ENCODE measurements around the gene CDC5L.

Gene CDC5L

DNA sequence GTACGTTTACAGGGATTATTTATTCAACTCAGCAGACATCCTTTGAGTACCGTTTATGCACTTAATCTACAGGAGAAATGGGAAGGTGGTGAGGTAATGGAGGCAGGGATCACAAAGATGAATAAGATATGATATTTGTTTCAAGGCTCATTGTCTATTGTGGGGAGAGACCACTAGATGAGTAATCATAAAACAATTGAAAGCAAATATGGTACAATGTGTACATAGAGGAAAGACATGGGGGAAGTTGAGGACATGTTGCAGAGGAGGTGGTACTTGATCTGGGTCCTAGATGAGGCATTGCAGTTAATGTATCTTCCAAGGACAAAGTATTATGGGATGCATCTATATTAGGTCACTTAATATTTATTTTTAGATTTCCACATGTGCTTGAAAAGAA lies 13.7 kb upstream of the CDC5L start:
- no peak for DNase-seq (ENCODE audit: low spot score)

DNA sequence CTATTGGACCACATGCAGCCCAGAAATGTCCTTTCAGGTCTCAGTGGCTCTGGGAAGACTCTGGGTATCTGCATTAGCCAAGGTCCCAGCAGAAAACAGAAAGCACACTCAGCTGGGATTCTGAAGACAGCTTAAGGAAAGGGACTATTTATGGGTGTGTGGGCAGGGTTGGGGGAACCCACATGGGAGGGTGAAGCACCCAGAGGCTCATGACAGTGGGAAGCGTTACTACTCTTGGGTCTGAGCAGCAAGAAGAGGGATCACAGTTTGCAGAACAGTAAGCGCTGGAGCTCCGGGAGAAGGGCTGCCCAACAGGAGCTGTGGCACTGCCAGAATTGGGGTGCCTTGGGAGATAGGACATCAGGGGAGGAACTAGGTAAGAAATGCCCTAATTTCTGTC lies 12.4 kb upstream of the CDC5L start:
- DNase-seq (ENCODE audit: low spot score): no peak

DNA sequence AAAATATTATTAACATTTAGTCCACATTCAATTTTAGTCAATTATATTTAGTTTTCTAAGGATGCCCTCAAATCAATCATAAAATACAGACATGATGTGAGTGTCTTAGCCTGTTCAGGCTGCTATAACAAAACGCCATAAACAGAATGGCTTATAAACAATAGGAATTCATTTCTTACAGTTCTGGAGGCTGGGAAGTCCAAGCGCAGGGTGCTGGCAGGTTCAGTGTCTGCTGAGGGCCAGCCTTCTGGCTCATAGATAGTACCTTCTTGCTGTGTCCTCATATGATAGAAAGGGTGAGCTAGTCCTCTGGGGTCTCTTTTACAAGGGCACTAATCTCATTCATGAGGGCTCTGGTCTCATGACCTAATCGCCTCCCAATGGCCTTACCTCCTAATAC lies 10.0 kb upstream of the CDC5L start:
- DNase-seq (ENCODE audit: low spot score): no peak

- no peak for DNase-seq (ENCODE audit: low spot score)
Observed at GRCh38 chr6:44377971-44378370, 9.5 kb upstream of the CDC5L start.

GRCh38 chr6:44381739-44382138 lies 5.8 kb upstream of the CDC5L start:
- no peak for DNase-seq (ENCODE audit: low spot score)

DNA sequence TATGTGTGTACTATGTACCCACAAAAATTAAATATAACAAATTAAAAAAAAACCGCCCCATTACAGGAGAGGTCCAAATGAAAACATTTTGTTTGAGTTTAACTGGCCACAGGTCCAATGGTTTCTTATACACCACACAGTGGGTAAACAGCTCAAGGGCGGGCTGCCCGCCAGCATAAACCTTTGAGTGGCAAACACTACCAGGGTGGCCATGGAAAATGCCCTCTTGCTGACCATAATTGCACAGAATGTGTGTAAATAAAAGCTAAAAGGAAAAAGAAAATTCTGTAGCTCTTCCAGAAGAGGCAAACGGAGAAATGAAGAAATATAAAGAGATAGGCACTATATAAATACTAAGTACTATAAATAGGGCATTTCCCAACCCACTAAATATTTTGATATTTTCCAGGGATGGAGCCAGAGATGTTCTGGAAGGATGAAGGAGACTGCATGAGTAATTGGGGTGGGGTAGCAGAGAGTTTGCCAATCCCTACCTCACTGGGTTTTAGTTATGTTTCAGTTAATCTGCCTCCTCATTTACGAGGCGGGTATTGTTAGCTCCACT lies 1.1 kb upstream of the CDC5L start:
- no peak for DNase-seq (ENCODE audit: low spot score)

GRCh38 chr6:44386929-44387345 lies 569 bp upstream of the CDC5L start:
- no peak for DNase-seq (ENCODE audit: low spot score)

DNA sequence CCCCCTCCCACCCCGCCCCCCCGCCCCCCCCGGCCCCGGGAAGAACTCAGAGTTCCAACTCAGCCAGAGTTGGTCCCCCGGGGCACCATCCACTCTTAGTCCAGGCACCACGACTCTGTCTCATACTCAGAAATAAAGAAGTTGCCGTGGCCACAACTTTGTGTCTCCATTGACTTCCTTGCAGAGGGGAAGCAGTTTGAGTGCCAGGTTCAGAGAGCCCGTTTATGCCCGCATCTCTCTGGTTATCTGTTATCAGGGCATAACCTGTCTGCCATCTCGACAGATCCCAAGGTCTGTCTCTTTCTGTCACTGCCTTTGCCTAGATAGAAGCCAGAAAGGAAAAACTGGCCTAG lies 605 bp downstream of the CDC5L start:
- no peak for DNase-seq (ENCODE audit: low spot score)

- no peak for DNase-seq (ENCODE audit: low spot score)
Observed at GRCh38 chr6:44388887-44389286, 1.4 kb downstream of the CDC5L start.

GRCh38 chr6:44390158-44390683 lies 2.7 kb downstream of the CDC5L start:
- DNase-seq (ENCODE audit: low spot score): no peak

GRCh38 chr6:44395501-44395900 lies 8.0 kb downstream of the CDC5L start:
- DNase-seq (ENCODE audit: low spot score): no peak

DNA sequence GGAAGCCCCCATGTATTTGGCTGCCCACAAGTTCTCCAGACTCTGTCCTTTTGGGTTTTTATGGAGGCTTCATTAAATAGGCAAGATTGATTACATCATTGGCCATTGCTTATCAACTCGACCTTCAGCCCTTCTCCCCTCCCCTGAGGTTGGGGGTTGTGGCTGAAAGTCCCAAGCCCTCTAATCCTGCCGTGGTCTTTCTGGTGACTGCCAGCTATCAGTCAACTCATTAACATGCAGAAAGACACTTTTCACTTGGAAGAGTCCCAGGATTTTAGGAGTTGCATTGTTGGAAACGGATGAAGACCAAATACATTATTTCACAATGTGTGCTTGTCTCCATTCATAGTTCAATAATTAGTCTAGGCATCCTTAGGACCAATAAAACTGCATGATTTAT lies 9.5 kb downstream of the CDC5L start:
- DNase-seq (ENCODE audit: low spot score): no peak

GRCh38 chr6:44397424-44398164 lies 10.1 kb downstream of the CDC5L start:
- no peak for DNase-seq (ENCODE audit: low spot score)

DNA sequence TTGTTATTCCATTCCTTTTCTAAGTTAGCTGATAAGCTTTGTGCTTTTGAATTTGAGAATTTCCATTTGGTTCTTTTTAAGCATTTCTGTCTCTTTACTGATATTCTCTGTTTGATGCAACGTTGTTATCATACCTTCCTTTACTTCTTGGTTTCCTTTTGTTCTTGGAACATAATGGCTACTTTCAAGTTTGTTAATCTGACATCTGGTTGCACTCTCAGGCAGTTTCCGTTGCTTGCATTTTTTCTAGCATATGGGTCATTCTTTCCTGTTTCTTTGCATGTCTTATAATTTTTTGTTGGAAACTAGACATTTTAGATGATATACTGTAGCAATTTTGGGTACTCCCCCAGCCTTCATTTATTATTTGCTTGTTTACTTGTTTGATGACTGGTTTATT lies 12.5 kb downstream of the CDC5L start:
- no peak for DNase-seq (ENCODE audit: low spot score)

DNA sequence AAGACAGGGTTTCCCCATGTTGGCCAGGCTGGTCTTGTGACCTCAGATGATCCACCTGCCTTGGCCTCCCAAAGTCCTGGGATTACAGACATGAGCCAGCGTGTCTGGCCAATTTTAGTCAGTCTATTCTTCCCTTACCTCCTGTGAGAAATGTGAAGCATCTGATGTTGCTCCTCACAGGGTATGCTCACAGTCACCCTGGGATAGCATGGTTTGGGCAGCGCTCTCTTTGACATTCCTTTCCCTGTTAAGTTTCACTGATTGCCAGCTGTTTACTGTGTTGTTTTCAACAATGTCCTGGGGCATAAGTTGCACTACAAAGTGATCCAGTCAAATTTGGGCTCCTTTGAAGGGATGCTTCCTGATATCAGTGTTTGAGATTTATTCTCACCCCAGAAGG lies 13.1 kb downstream of the CDC5L start:
- no peak for DNase-seq (ENCODE audit: low spot score)

DNA sequence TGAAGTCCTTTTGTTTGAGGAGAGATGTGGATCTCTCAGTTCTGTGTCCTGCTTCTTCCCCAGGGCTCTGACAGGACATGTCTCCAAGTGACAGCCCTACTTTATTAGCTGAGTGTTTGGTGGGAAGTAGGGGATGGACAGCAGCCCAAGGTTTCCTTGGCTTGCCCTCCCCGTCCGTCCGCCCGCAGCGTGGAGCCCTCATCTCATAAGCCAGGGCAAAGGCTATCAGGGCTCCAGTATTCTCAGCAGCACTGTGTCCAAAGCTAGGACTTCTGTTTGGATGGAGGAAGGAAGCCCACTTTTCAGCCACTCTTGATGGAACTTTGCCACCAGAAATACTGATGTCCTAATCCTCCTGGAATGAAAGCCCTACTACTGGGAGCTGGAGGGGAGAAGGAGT lies 13.6 kb downstream of the CDC5L start:
- no peak for DNase-seq (ENCODE audit: low spot score)

DNA sequence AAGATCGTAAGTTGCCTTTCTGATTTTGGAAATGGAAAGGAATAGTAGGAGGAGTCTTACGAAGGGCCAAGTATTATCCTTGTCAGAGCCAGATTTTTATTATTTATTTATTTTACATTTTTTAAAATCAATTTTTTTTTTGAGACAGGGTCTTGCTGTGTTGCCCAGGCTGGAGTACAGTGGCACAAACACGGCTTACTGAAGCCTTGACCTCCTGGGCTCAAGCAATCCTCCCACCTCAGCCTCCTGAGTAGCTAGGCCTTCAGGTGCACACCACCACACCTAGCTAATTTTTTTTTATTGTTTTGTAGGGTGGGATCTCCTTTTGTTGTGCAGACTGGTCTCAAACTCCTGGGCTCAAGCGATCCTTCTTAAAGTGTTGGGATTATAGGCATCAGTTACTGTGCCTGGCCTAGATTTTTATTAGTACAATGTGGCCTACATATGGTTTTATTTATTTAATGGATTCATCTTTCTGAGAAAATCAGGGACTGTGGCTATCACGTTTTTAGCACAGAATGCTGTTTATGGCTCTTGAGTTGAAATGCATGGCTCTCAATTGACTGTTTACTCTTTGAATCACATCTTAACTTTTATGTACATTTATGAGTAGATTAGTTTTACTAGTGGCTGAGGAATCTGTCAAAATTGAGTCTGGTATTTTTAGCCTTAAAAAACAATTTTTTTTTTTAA lies 16.7 kb downstream of the CDC5L start:
- no peak for DNase-seq (ENCODE audit: low spot score)

DNA sequence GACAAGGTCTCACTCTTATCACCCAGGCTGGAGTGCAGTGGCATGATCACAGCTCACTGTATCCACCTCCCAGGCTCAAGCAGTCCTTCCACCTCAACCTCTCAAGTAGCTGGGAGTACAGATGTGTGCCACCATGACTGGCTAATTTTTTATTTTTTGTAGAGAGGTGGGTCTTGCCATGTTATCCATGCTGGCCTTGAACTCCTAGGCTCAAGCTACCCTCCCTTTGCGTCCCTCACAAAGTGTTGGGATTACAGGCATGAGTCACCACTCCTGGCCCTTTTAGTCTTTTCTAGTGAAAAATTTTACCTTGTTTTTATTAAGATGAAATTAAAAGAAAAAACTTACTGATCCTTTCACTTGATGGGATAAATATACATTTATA lies 17.2 kb downstream of the CDC5L start:
- DNase-seq (ENCODE audit: low spot score): no peak

DNA sequence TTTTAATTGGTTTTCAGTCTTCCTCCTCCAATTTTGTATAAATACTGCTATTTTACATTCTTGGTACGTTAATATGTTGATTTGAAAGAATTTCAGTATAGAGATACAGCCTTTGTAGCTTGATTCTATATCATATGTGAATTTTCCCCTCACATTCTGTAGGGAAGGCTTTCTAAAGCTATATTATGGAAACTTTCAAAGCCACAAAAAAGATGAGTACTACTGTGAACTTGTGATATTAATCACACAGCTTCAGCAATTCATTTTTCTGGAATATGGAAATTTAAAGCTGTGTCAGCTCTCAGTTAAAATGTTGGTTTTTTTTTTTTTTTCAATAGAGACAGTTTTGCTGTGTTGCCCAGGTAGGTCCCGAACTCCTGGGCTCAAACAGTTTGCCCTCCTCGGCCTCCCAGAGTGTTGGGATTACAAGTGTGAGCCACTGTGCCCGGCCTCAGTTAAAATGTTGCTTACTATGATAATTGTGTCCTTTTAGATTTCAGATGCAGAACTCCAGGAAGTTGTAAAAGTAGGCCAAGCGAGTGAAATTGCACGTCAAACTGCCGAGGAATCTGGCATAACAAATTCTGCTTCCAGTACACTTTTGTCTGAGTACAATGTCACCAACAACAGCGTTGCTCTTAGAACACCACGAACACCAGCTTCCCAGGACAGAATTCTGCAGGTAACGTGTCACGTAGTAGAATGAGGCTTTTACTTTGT lies 20.6 kb downstream of the CDC5L start:
- DNase-seq (ENCODE audit: low spot score): no peak

DNA sequence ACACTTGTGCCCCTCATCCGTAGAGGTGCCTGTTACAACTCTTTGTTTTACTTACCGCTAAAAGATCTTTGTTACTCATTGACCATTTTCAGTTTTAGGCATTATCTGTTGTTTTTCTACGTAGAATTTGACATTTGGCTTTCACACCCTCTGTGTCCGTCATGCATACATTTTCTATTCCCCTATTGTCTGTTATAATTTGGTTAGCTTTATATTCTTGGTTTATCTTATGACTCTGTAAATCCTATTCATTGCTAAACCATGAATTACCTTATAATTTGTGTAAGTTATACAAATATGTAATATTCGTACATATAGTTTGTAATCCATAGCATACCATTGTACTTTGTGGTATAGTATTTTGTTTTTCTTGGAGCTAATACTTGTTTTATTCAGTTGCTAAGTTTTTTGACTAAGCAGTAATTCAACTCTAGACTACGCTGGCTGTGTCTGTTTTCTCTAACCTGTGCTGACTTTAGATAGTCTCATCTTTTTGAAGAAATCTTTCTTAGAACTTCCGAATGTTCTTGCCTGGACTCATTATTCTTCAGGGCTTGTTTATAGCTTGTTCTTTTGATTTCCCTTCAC lies 21.8 kb downstream of the CDC5L start:
- no peak for DNase-seq (ENCODE audit: low spot score)

- DNase-seq (ENCODE audit: low spot score): no peak
Observed at GRCh38 chr6:44410363-44410762, 22.9 kb downstream of the CDC5L start.

GRCh38 chr6:44411141-44411540 lies 23.6 kb downstream of the CDC5L start:
- no peak for DNase-seq (ENCODE audit: low spot score)
